A549 (cell line): Measurements from ENCODE around the gene PPCDC. TPM values are rescaled to one million over a fixed set of nuclear protein-coding genes. Genes with fewer than 3 reads are reported as not detected.

Experiments used
- ATAC-seq, 2 experiments: fragments of 200-7000 bp in 1 of 2; fragments of >200 bp in 1 of 2; cut with Nextera tagmentation in 1 of 2; cut with Tn5 transposase in 1 of 2; 3 replicates each; pipeline versions ENCODE4 v1.8.0 to v1.9.1; 2018 to 2020; ENCODE audit warnings: mild to moderate bottlenecking in 1 of 2, moderate library complexity in 1 of 2
- CTCF ChIA-PET: fragments of 300-600 bp; sonication (Branson Sonifier 250); formaldehyde crosslinking; extraction: SDS; loops from one replicate; lab custom pipeline; 2021; ENCODE audit warnings: antibody characterized with exemption, inconsistent platforms; lab: Yijun Ruan, JAX
- POLR2A ChIA-PET: fragments of 350-600 bp; formaldehyde crosslinking; extraction: SDS; loops from one replicate; lab custom pipeline; 2021; ENCODE audit warnings: antibody characterized with exemption, inconsistent platforms; lab: Yijun Ruan, JAX
- DNase-seq, 2 experiments: peaks; one replicate each; pipeline versions ENCODE4 v3.0.0 to v3.0.0-alpha.2; 2011 to 2016; ENCODE audit warnings: low read depth in 1 of 2, low spot score in 1 of 2
- FAIRE-seq: peaks from 2 replicates; lab custom pipeline; 2011; peaks lifted over from hg19 to GRCh38; lab: Jason Lieb, UNC
- H3K27ac ChIP-seq, 2 experiments: fragments of >200 bp; sonication (Bioruptor Twin); formaldehyde crosslinking; 3 replicates each; pipeline ENCODE4 v1.5.1; 2016 to 2017
- H3K4me1 ChIP-seq: fragments of >200 bp; sonication (Bioruptor Twin); formaldehyde crosslinking; 3 replicates; pipeline ENCODE4 v1.6.1; 2016
- H3K4me2 ChIP-seq: fragments of >200 bp; sonication (Bioruptor Twin); formaldehyde crosslinking; 3 replicates; pipeline ENCODE4 v1.6.1; 2016
- H3K4me3 ChIP-seq: fragments of >200 bp; sonication (Bioruptor Twin); formaldehyde crosslinking; 3 replicates; pipeline ENCODE4 v1.5.1; 2016
- H3K9me3 ChIP-seq: fragments of >200 bp; sonication (Bioruptor Twin); formaldehyde crosslinking; 3 replicates; pipeline ENCODE4 v1.6.1; 2016
- ATOH8 ChIP-seq: fragments of 250-450 bp; sonication (Bioruptor Pico); IDR thresholded peaks from 2 replicates; pipeline ENCODE4 v1.5.0; 2020; ENCODE audit warnings: low read depth, mild to moderate bottlenecking, moderate library complexity
- CHD2 ChIP-seq: fragments of 150-350 bp; IDR thresholded peaks from 2 replicates; pipeline ENCODE4 v1.6.1; 2014; ENCODE audit warnings: low read length; ENCODE audit not compliant: partially characterized antibody
- CHD4 ChIP-seq: fragments of 200-600 bp; sonication (generic); IDR thresholded peaks from 2 replicates; pipeline ENCODE4 v1.6.1; 2016; ENCODE audit warnings: antibody characterized with exemption, mild to moderate bottlenecking, borderline replicate concordance
- E2F6 ChIP-seq: IDR thresholded peaks from 2 replicates; pipeline ENCODE4 v1.6.1; 2012; ENCODE audit warnings: low read depth, borderline replicate concordance
- EHF ChIP-seq: fragments of 250-450 bp; sonication (Bioruptor Pico); IDR thresholded peaks from 2 replicates; pipeline ENCODE4 v1.5.0; 2020; ENCODE audit warnings: mild to moderate bottlenecking
- EHMT2 ChIP-seq: fragments of 200-600 bp; sonication (generic); IDR thresholded peaks from 2 replicates; pipeline ENCODE4 v1.6.1; 2016; ENCODE audit warnings: antibody characterized with exemption, low read depth, mild to moderate bottlenecking, moderate library complexity
- ESRRA ChIP-seq: fragments of 150-350 bp; IDR thresholded peaks from 2 replicates; pipeline ENCODE4 v1.6.1; 2014; ENCODE audit warnings: mild to moderate bottlenecking, low read length, borderline replicate concordance
- FOSB ChIP-seq: fragments of 250-450 bp; sonication (Bioruptor Pico); IDR thresholded peaks from 2 replicates; pipeline ENCODE4 v1.5.0; 2020; ENCODE audit warnings: mild to moderate bottlenecking, moderate library complexity
- FOSL2 ChIP-seq, 2 experiments: fragments of 450-650 bp in 1 of 2; fragments of >200 bp in 1 of 2; sonication (Bioruptor Twin) in 1 of 2; formaldehyde crosslinking; IDR thresholded peaks; 2 replicates each; pipeline versions ENCODE4 v1.5.0 to v1.6.1; 2016 to 2020; ENCODE audit warnings: mild to moderate bottlenecking in 1 of 2, moderate library complexity in 1 of 2
- GATA3 ChIP-seq: IDR thresholded peaks from 2 replicates; pipeline ENCODE4 v1.6.1; 2012; ENCODE audit warnings: borderline replicate concordance
- HDAC2 ChIP-seq: fragments of 200-600 bp; sonication (generic); IDR thresholded peaks from 2 replicates; pipeline ENCODE4 v1.6.1; 2016
- HEYL ChIP-seq: fragments of 250-450 bp; sonication (Bioruptor Pico); IDR thresholded peaks from 2 replicates; pipeline ENCODE4 v1.8.0; 2021; ENCODE audit warnings: mild to moderate bottlenecking, moderate library complexity
- HOXB13 ChIP-seq: fragments of 250-450 bp; sonication (Bioruptor Pico); IDR thresholded peaks from 2 replicates; pipeline ENCODE4 v1.5.0; 2020; ENCODE audit warnings: low read depth, mild to moderate bottlenecking, moderate library complexity
- HOXB5 ChIP-seq: fragments of 250-450 bp; sonication (Bioruptor Pico); IDR thresholded peaks from 2 replicates; pipeline ENCODE4 v1.5.0; 2020; ENCODE audit warnings: mild to moderate bottlenecking, moderate library complexity
- JUN ChIP-seq, 2 experiments: fragments of >200 bp; sonication (Bioruptor Twin); formaldehyde crosslinking; IDR thresholded peaks; 2 replicates in 1 of 2; 3 replicates in 1 of 2; pipeline ENCODE4 v1.6.1; 2016 to 2017
- JUNB ChIP-seq: fragments of >200 bp; sonication (Bioruptor Twin); formaldehyde crosslinking; IDR thresholded peaks from 2 replicates; pipeline ENCODE4 v1.6.1; 2016
- KDM5A ChIP-seq: fragments of 200-600 bp; sonication (generic); IDR thresholded peaks from 2 replicates; pipeline ENCODE4 v1.6.1; 2016; ENCODE audit warnings: antibody characterized with exemption, mild to moderate bottlenecking
- MAFK ChIP-seq: fragments of 450-650 bp; IDR thresholded peaks from 2 replicates; pipeline ENCODE4 v1.6.1; 2014; ENCODE audit not compliant: partially characterized antibody
- MAX ChIP-seq: IDR thresholded peaks from 2 replicates; pipeline ENCODE4 v1.6.1; 2012
- MYC ChIP-seq: IDR thresholded peaks from 2 replicates; pipeline ENCODE4 v1.6.1; 2012; ENCODE audit warnings: mild to moderate bottlenecking, inconsistent platforms, low read length, improper control_type of control experiment, borderline replicate concordance
- NFE2L2 ChIP-seq: fragments of 150-350 bp; conservative IDR thresholded peaks from 2 replicates; pipeline ENCODE4 v1.6.1; 2014; ENCODE audit warnings: low read length
- NPAS2 ChIP-seq: fragments of 250-450 bp; sonication (Bioruptor Pico); IDR thresholded peaks from 2 replicates; pipeline ENCODE4 v1.8.0; 2022; ENCODE audit warnings: mild to moderate bottlenecking, moderate library complexity, borderline replicate concordance
- PHF8 ChIP-seq: fragments of 200-600 bp; sonication (generic); IDR thresholded peaks from 2 replicates; pipeline ENCODE4 v1.6.1; 2016; ENCODE audit warnings: low read depth, mild to moderate bottlenecking, antibody characterized with exemption, moderate library complexity, borderline replicate concordance
- POLR2A ChIP-seq: IDR thresholded peaks from 2 replicates; pipeline ENCODE4 v1.6.1; 2012; ENCODE audit warnings: mild to moderate bottlenecking, low read length
- RAD21 ChIP-seq, 2 experiments: fragments of >200 bp in 1 of 2; sonication (Bioruptor Twin) in 1 of 2; formaldehyde crosslinking in 1 of 2; IDR thresholded peaks in 1 of 2; conservative IDR thresholded peaks in 1 of 2; 2 replicates in 1 of 2; 3 replicates in 1 of 2; pipeline ENCODE4 v1.6.1; 2012 to 2018; ENCODE audit warnings: inconsistent platforms in 1 of 2
- RCOR1 ChIP-seq: fragments of 150-350 bp; IDR thresholded peaks from 2 replicates; pipeline ENCODE4 v1.6.1; 2014; ENCODE audit warnings: antibody characterized with exemption, low read length, low read depth
- RFX5 ChIP-seq: fragments of 450-650 bp; IDR thresholded peaks from 2 replicates; pipeline ENCODE4 v1.7.1; 2014; ENCODE audit warnings: antibody characterized with exemption, mild to moderate bottlenecking, moderate library complexity
- RNF2 ChIP-seq: fragments of 200-600 bp; sonication (generic); IDR thresholded peaks from 2 replicates; pipeline ENCODE4 v1.6.1; 2016; ENCODE audit warnings: low read depth, mild to moderate bottlenecking, antibody characterized with exemption, moderate library complexity, borderline replicate concordance
- ZC3H11A ChIP-seq: fragments of 450-650 bp; IDR thresholded peaks from 2 replicates; pipeline ENCODE4 v1.6.1; 2014; ENCODE audit warnings: antibody characterized with exemption, mild to moderate bottlenecking
- WGBS: methylation state at CpG from one replicate; pipeline ENCODE4 v1.1.6; 2017; ENCODE audit errors: missing lambda C conversion rate; 5-methylcytosine and 5-hydroxymethylcytosine counted together
- polyA plus RNA-seq, 4 experiments: library from polyadenylated mRNA; depleted of rRNA in 3 of 4; stranded (reverse); fragments of >200 nt; fragmentation: RNase III in 1 of 4; extraction: RNeasy Plus Mini Kit Qiagen cat#74134 plus additional on column Dnase treatment in 1 of 4; gene quantifications; 2 replicates in 3 of 4; 3 replicates in 1 of 4; pipeline ENCODE4 v1.2.3, GENCODE V29; 2011 to 2017
- TF ChIP-seq, protein P1 (sequence below): IDR thresholded peaks from 2 replicates; pipeline ENCODE4 v1.6.1; 2012
- TF ChIP-seq, protein P2 (sequence below): fragments of 200-600 bp; sonication (generic); IDR thresholded peaks from 2 replicates; pipeline ENCODE4 v1.6.1; 2016; ENCODE audit warnings: antibody characterized with exemption, mild to moderate bottlenecking, moderate library complexity
- TF ChIP-seq, protein P3 (sequence below): fragments of >200 bp; sonication (Bioruptor Twin); formaldehyde crosslinking; IDR thresholded peaks from 3 replicates; pipeline ENCODE4 v1.6.1; 2016

Gene PPCDC
- polyA plus RNA-seq, 2 of the 4 experiments (the other 2 are of a cell fraction): 18.2 to 18.5 TPM

DNA sequence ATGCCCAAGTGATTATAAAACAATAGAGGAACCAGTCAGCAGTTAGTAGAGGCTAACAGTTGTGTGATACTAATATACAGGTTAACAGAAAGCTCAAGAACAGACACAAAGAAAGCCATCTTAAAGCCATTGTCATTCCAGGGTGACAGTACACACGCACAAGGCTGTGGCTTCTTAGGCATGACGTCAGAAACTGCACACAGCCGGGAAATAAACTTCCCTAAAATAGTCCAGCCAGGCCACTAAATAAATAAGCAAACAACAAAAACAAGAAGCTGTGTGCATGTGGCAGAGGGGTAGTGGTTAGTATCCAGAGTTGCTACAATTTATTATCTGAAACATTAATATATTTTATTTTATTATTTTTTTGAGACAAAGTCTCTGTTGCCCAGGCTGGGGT is 49.8 kb downstream of the PPCDC start:
- FAIRE-seq (no peak), ATAC-seq (no peak), DNase-seq (no peak)
- no peak overlapping the region for H3K4me2 ChIP-seq
- POLR2A ChIA-PET: no interaction called here
- H3K4me3 ChIP-seq: no peak overlapping the region
- H3K27ac ChIP-seq: no peak overlapping the region
- CTCF ChIA-PET: interaction anchor here (0.6 kb wide), 1 partner anchor 235 kb away, joined by 4 read pairs; no protein-coding TSS in a partner anchor
- TF ChIP-seq NFE2L2 (no peak), MYC (no peak), FOSL2 (IDR thresholded peaks at IDR 0.05) (no peak), FOSL2 (CRISPR knock-in tag; IDR thresholded peaks at IDR 0.05) (no peak), JUNB (no peak), HOXB13 (CRISPR knock-in tag) (no peak), CHD2 (no peak), HEYL (CRISPR knock-in tag) (no peak), RCOR1 (no peak), FOSB (CRISPR knock-in tag) (no peak), POLR2A (no peak), PHF8 (no peak), E2F6 (no peak), EHMT2 (no peak), ZC3H11A (no peak)
- H3K4me1 ChIP-seq: no peaks in the 10 kb centered on the region
- peaks cover 6% of the 10 kb centered on the region; the same call in 2 of the 3 replicates for H3K9me3 ChIP-seq
- 82% methylated on average over 3 of the region's 3 CpGs for WGBS

GRCh38 chr15:75076277-75076676 is 52.9 kb downstream of the PPCDC start:
- 57% methylated on average over 2 of the region's 2 CpGs for WGBS

More at GRCh38 chr15:75076277-75076676, 52.9 kb downstream of the PPCDC start:
- no peaks in the 10 kb centered on the region for H3K4me1 ChIP-seq
- FAIRE-seq: no peak
- POLR2A ChIA-PET: interaction anchor here (1.1 kb wide), 1 partner anchor 99 kb away, joined by 3 read pairs; no protein-coding TSS in a partner anchor
- DNase-seq: no peak
- no peak overlapping the region for H3K4me2 ChIP-seq
- TF ChIP-seq GATA3 (no peak), EHF (CRISPR knock-in tag) (no peak), RAD21 (conservative IDR thresholded peaks at IDR 0.05 in 1 of 2, IDR thresholded peaks at IDR 0.05 in 1 of 2) (no peak), KDM5A (no peak), JUN (IDR thresholded peaks at IDR 0.05) (no peak), MAFK (no peak), ESRRA (no peak), FOSL2 (IDR thresholded peaks at IDR 0.05) (no peak), FOSL2 (CRISPR knock-in tag; IDR thresholded peaks at IDR 0.05) (no peak), MAX (no peak), CHD4 (no peak), RFX5 (no peak), ATOH8 (no peak), RNF2 (no peak), HDAC2 (no peak), NPAS2 (CRISPR knock-in tag) (no peak), HOXB5 (CRISPR knock-in tag) (no peak)
- TF ChIP-seq, protein P1, sequence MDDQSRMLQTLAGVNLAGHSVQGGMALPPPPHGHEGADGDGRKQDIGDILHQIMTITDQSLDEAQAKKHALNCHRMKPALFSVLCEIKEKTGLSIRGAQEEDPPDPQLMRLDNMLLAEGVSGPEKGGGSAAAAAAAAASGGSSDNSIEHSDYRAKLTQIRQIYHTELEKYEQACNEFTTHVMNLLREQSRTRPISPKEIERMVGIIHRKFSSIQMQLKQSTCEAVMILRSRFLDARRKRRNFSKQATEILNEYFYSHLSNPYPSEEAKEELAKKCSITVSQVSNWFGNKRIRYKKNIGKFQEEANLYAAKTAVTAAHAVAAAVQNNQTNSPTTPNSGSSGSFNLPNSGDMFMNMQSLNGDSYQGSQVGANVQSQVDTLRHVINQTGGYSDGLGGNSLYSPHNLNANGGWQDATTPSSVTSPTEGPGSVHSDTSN: no peak
- TF ChIP-seq, protein P2, sequence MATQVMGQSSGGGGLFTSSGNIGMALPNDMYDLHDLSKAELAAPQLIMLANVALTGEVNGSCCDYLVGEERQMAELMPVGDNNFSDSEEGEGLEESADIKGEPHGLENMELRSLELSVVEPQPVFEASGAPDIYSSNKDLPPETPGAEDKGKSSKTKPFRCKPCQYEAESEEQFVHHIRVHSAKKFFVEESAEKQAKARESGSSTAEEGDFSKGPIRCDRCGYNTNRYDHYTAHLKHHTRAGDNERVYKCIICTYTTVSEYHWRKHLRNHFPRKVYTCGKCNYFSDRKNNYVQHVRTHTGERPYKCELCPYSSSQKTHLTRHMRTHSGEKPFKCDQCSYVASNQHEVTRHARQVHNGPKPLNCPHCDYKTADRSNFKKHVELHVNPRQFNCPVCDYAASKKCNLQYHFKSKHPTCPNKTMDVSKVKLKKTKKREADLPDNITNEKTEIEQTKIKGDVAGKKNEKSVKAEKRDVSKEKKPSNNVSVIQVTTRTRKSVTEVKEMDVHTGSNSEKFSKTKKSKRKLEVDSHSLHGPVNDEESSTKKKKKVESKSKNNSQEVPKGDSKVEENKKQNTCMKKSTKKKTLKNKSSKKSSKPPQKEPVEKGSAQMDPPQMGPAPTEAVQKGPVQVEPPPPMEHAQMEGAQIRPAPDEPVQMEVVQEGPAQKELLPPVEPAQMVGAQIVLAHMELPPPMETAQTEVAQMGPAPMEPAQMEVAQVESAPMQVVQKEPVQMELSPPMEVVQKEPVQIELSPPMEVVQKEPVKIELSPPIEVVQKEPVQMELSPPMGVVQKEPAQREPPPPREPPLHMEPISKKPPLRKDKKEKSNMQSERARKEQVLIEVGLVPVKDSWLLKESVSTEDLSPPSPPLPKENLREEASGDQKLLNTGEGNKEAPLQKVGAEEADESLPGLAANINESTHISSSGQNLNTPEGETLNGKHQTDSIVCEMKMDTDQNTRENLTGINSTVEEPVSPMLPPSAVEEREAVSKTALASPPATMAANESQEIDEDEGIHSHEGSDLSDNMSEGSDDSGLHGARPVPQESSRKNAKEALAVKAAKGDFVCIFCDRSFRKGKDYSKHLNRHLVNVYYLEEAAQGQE: no peak
- TF ChIP-seq, protein P3, sequence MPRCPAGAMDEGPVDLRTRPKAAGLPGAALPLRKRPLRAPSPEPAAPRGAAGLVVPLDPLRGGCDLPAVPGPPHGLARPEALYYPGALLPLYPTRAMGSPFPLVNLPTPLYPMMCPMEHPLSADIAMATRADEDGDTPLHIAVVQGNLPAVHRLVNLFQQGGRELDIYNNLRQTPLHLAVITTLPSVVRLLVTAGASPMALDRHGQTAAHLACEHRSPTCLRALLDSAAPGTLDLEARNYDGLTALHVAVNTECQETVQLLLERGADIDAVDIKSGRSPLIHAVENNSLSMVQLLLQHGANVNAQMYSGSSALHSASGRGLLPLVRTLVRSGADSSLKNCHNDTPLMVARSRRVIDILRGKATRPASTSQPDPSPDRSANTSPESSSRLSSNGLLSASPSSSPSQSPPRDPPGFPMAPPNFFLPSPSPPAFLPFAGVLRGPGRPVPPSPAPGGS: no peak
- no peak for ATAC-seq
- peaks cover 6% of the 10 kb centered on the region; the same call in 2 of the 3 replicates for H3K9me3 ChIP-seq
- H3K4me3 ChIP-seq: no peak overlapping the region
- no peak overlapping the region for H3K27ac ChIP-seq
- CTCF ChIA-PET: interaction anchor here (0.8 kb wide), 1 partner anchor 10 kb away, joined by 4 read pairs; no protein-coding TSS in a partner anchor
